Lung (tissue), 12 donors: Measurements from ENCODE around the gene PEPD. TPM values are rescaled to one million over a fixed set of nuclear protein-coding genes. Genes with fewer than 3 reads are reported as not detected.
A peak's percentile ranks its signal among the peaks of the same experiment; 100 is the strongest.

ENCODE experiments used
- ATAC-seq: fragments of 200-7000 bp; cut with Tn5 transposase; one replicate; pipeline ENCODE4 v1.9.1; 2020; ENCODE audit warnings: moderate number of reproducible peaks; ENCODE audit not compliant: insufficient read depth, low FRiP score
- DNase-seq, 3 donors: peaks; one replicate each; pipeline ENCODE4 v3.0.0-alpha.2; 2013 to 2017
- H3K27ac ChIP-seq, 2 donors: one replicate each; pipeline ENCODE4 v1.5.1; 2013; ENCODE audit warnings: mild to moderate bottlenecking in 2 of 2, moderate library complexity in 2 of 2, control low read depth in 1 of 2, inconsistent platforms in 1 of 2, low read depth in 1 of 2, low read length in 1 of 2
- H3K27me3 ChIP-seq, 3 donors: one replicate each; pipeline ENCODE4 v1.5.1; 2013; ENCODE audit warnings: low read length in 2 of 3; ENCODE audit not compliant: control insufficient read depth in 3 of 3, insufficient read depth in 3 of 3
- H3K36me3 ChIP-seq, 4 donors: one replicate each; pipeline ENCODE4 v1.5.1; 2013; ENCODE audit warnings: low read length in 4 of 4, mild to moderate bottlenecking in 1 of 4, moderate library complexity in 1 of 4; ENCODE audit not compliant: control insufficient read depth in 4 of 4, insufficient read depth in 4 of 4
- H3K4me1 ChIP-seq, 5 donors: one replicate each; pipeline ENCODE4 v1.5.1; 2013; ENCODE audit warnings: low read length in 5 of 5, mild to moderate bottlenecking in 2 of 5, moderate library complexity in 1 of 5; ENCODE audit not compliant: control insufficient read depth in 5 of 5, insufficient read depth in 5 of 5
- H3K4me3 ChIP-seq: one replicate; pipeline ENCODE4 v1.5.1; 2013; ENCODE audit warnings: mild to moderate bottlenecking, control low read depth, moderate library complexity
- H3K9ac ChIP-seq, 2 donors: one replicate each; pipeline ENCODE4 v1.5.1; 2013; ENCODE audit warnings: low read length in 2 of 2, control low read depth in 1 of 2; ENCODE audit not compliant: insufficient read depth in 1 of 2
- H3K9me3 ChIP-seq, 4 donors: one replicate each; pipeline ENCODE4 v1.5.1; 2013; ENCODE audit warnings: low read length in 3 of 4, mild to moderate bottlenecking in 1 of 4, moderate library complexity in 1 of 4; ENCODE audit not compliant: control insufficient read depth in 4 of 4, insufficient read depth in 3 of 4
- WGBS, 2 donors: extraction: QIAGEN DNeasy Blood & Tissue Kit; methylation state at CpG; one replicate each; pipeline ENCODE4 v1.1.7; 2013; 5-methylcytosine and 5-hydroxymethylcytosine counted together
- polyA plus RNA-seq, 2 donors: library from polyadenylated mRNA; stranded (reverse); fragments of 200-250 nt; gene quantifications; one replicate each; pipeline ENCODE4 v1.2.1, GENCODE V29; 2013
- total RNA-seq, 2 donors: library from RNA; depleted of rRNA in 1 of 2; stranded (reverse); fragments of >200 nt in 1 of 2; gene quantifications; one replicate each; pipeline ENCODE4 v1.2.1, GENCODE V29; 2014 to 2021
- TF ChIP-seq, protein P1 (sequence below): IDR thresholded peaks from 2 replicates; pipeline ENCODE4 v1.5.1; 2012; ENCODE audit warnings: mild to moderate bottlenecking; ENCODE audit errors: control extremely low read depth, extremely low read depth
- donor health status: control.
- donor health status: control.
- donor health status: Bipolar disorder and iron deficiency.
- donor health status: healthy.
- donor health status: DM: yes; HTN: yes; CAD: no.

Gene PEPD
- total and polyA plus RNA-seq, 4 donors = 29.6 to 88.2 (median 73.4) TPM

DNA sequence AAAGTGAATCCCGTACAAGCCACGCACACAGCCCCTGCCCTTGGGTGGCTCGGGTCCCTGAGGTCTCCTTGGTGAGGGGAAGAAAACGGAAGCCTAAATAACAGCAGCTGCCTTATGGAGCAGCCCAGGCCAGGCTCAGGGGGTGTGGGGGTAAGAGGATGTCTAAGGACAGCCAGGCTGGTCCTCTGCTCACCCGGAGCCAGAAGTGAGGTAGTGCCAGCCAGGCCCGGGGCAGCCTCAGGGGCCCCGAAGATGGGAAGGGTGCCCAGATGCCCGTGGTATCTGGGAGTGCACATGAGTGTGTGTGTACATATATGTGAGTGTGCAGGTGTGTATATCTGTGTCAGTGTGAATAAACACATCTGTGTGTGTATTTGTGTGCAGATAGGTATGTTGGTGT, 38.4 kb upstream of the PEPD start:
- H3K36me3 ChIP-seq = no peaks in the 10 kb centered on the region
- TF ChIP-seq, protein P1, sequence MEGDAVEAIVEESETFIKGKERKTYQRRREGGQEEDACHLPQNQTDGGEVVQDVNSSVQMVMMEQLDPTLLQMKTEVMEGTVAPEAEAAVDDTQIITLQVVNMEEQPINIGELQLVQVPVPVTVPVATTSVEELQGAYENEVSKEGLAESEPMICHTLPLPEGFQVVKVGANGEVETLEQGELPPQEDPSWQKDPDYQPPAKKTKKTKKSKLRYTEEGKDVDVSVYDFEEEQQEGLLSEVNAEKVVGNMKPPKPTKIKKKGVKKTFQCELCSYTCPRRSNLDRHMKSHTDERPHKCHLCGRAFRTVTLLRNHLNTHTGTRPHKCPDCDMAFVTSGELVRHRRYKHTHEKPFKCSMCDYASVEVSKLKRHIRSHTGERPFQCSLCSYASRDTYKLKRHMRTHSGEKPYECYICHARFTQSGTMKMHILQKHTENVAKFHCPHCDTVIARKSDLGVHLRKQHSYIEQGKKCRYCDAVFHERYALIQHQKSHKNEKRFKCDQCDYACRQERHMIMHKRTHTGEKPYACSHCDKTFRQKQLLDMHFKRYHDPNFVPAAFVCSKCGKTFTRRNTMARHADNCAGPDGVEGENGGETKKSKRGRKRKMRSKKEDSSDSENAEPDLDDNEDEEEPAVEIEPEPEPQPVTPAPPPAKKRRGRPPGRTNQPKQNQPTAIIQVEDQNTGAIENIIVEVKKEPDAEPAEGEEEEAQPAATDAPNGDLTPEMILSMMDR = no peak
- H3K4me1 ChIP-seq = no peaks in the 10 kb centered on the region
- ATAC-seq (no peak), DNase-seq (no peak)
- WGBS, 2 donors = 84 to 94% methylated on average over 8 of the region's 8 CpGs
- no peak overlapping the region for H3K9ac ChIP-seq
- peaks cover 0 to 4% (median 0%) of the 10 kb centered on the region in 4 donors for H3K9me3 ChIP-seq
- H3K27ac ChIP-seq = no peak overlapping the region
- H3K4me3 ChIP-seq = no peak overlapping the region
- H3K27me3 ChIP-seq = peaks cover 0 to 3% (median 0%) of the 10 kb centered on the region in 3 donors

DNA sequence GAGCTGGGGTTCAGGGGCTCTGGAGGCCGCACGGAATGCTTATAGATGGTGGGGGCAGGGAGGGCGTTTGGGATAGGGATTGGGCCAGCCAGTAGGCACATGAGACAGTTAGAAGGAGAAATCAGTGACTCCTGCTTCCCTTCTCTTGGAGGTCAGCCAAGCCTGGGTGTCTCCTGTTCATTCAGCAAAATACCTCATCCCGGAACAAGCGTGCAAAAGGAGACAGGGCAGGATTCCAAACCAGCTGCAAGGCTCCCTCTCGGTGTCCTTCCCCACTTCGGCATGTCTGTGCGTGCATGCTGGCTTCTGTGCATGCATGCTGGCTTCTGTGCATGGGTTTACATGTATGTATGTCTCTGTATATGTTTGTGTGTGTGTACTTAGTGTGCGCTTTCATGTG, 37.3 kb upstream of the PEPD start:
- 71 to 79% methylated on average over 9 of the region's 9 CpGs for WGBS, 2 donors
- Histone ChIP-seq H3K36me3 (no peaks in the 10 kb centered on the region), H3K9me3 (peaks cover 0 to 4% (median 0%) of the 10 kb centered on the region in 4 donors), H3K4me3 (no peak overlapping the region), H3K9ac (no peak overlapping the region), H3K4me1 (no peaks in the 10 kb centered on the region), H3K27ac (no peak overlapping the region), H3K27me3 (peaks cover 0 to 8% (median 0%) of the 10 kb centered on the region in 3 donors)
- DNase-seq (peak in 2 of 3 donors; percentile 1 to 13), ATAC-seq (no peak)
- TF ChIP-seq, protein P1 = no peak

DNA sequence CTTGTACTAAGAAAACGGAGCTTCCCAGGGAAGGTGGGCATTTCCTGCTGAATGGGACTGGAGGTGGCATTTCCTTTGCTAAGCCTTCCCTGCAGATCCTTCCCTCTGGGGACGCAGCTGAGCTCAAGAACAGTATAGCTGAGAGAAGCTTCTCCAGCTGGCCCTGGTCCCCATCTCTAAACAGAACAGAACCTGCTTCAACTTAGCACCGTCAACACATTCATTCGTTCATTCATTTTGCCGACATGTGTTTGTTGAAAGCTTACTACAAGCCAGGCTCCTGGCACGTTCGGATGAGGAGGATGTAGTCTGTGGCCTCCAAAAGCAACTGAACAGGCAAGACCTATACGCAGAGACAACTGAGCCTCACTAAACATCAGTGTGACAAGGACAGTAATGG, 36.6 kb upstream of the PEPD start:
- no peak overlapping the region for H3K9ac ChIP-seq
- peaks cover 0 to 8% (median 0%) of the 10 kb centered on the region in 3 donors for H3K27me3 ChIP-seq
- H3K27ac ChIP-seq = no peak overlapping the region
- peaks cover 0 to 6% (median 0%) of the 10 kb centered on the region in 4 donors for H3K9me3 ChIP-seq
- TF ChIP-seq, protein P1 = no peak
- H3K4me3 ChIP-seq = no peak overlapping the region
- DNase-seq (no peak), ATAC-seq (no peak)
- 73 to 81% methylated on average over 8 of the region's 8 CpGs for WGBS, 2 donors
- H3K36me3 ChIP-seq = no peaks in the 10 kb centered on the region
- H3K4me1 ChIP-seq = no peaks in the 10 kb centered on the region

DNA sequence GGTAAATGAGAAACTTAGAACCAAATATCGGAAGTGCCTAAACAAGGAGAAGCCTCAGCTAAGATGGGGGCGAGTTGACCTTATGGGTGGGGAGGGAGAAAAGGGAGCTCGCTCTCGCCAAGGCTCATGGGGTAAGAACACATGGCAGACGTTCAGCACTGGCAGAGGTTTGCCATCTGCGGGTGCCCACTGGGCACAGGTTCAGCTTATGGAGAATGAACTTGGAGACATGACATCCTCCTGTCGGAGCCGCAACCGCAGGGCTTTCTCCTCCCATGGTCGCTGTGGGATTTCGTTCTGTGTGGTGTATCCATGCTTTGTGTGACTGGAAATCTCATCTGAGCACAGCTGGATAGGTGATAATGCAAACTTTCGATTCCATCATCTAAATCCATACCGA, 36.1 kb upstream of the PEPD start:
- DNase-seq (no peak), ATAC-seq (no peak)
- no peaks in the 10 kb centered on the region for H3K4me1 ChIP-seq
- TF ChIP-seq, protein P1 = no peak
- H3K36me3 ChIP-seq = no peaks in the 10 kb centered on the region
- no peak overlapping the region for H3K27ac ChIP-seq
- peaks cover 0 to 8% (median 0%) of the 10 kb centered on the region in 3 donors for H3K27me3 ChIP-seq
- no peak overlapping the region for H3K4me3 ChIP-seq
- WGBS, 2 donors = 84 to 88% methylated on average over 13 of the region's 13 CpGs
- peaks cover 0 to 6% (median 0%) of the 10 kb centered on the region in 4 donors for H3K9me3 ChIP-seq
- H3K9ac ChIP-seq = no peak overlapping the region
